NCI-H69 (cell line): ENCODE results near the gene LYRM9.
"Not testable (repeated sequence)": the region's sequence is repeated elsewhere in the genome, so short reads cannot be mapped to it uniquely, and the experiment has no call there.

ENCODE experiments used
- DNase-seq: peaks from one replicate; lab custom pipeline; 2025; lab: John Stamatoyannopoulos, UW

Gene LYRM9

DNA sequence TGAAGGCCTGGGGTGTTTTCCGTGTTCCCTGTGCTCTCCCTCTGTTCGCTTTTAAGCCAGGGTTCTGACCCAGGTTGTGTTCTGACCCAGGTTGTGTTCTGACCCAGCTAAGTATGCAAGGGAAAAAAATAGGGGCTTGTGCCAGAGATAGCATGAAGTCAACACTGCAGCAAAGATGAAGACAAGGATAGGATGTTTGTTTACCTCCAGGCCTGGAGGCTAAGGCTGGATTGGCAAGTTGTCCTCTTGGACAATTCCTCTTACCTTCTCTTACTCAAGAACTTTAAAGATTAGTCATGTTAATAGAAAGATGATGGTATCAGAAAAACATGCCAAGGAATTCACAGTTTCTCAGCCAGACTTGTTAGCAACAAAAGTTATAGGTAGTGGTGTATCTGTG, 19.4 kb downstream of the LYRM9 start:
- DNase-seq = no peak

DNA sequence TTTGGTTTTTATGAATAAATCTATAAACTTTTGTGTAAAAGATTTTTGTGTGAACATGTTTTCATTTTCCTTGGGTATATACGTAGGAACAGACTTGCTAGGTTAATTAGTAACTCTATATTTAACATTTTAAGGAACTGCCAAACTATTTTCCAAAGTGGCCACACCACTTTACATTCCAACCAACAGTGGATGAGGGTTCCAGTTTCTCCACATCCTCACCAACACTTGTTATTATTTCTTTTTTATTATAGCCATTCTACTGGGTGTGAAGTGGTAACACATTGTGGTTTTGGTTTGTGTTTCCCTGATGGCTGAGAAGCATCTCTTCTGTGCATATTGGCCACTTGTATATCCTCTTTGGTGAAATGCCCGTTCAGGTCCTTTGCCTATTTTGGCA, 20.0 kb downstream of the LYRM9 start:
- DNase-seq = no peak

DNA sequence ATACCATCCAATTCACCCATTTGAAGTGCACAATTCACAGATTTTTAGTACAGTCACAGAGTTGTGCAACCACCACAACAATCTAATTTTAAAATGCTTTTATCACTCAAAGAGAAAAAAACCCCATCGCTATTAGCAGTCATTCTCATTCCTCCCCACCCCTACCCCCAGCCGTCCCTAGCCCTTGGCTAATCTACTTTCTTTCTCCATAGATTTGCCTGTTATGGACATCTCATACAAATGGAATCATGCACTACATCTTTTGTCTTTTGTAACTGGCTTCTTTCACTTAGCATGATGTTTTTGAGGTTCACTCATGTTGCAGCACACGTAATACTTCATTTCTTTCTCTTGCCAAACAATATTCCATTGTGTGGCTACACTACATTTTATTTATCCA, 20.4 kb downstream of the LYRM9 start:
- no peak for DNase-seq

DNA sequence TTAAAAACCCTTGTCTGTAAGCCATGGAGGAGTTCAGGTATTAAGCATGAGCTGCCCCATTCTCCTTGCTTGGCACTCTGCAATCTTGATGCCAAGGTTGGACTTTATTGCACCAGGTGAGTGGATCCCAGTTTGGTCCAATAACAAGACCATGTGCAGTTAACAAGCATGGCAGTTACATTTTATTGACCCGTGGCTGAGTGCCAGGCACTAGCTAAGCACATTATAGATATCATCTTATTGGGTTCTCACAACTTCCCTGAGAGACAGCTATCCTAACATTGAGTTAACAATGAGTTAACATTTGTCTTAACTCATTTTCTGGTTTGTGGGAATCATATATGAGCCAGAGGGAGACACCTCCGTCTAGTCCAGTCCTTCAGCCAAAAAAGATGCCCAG, 21.8 kb downstream of the LYRM9 start:
- no peak for DNase-seq

DNA sequence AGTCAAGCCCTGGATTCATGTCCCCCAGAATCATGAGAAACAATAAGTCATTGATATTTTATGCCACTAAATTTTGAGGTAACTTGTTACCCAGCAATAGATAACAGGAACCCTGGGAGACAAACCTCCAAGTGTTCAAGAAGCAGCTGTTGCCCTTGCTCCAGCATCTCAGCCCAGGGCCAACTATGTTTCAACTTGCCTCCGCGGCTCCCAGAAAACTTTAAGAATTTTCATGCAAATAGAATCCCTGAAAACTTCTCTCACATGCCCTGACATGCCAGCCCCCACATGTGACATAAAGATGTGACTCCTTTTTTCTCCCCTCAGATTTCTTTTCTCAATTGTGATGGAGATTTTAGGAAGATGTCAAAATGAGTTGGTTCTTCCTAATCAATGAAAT, 22.8 kb downstream of the LYRM9 start:
- DNase-seq = no peak

DNA sequence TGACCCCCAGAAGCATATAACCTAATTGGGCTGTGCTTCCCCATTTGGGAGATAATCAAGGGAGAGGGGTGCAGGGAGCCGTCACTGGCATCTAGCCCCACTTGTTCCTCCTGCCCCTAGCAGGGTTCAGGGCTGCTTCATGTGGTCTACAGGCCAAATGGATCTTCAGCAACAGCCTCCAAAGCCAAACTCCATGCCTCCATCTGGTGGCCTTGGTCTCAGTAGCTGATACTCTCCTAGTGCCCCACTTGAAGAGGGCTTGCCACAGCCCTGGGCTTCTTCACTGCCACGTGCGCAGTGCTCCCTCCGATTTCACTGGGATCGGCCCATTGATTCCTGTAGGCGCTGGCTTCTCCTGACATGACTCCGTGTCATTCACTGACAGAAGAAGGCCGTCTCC, 24.6 kb downstream of the LYRM9 start:
- no peak for DNase-seq

DNA sequence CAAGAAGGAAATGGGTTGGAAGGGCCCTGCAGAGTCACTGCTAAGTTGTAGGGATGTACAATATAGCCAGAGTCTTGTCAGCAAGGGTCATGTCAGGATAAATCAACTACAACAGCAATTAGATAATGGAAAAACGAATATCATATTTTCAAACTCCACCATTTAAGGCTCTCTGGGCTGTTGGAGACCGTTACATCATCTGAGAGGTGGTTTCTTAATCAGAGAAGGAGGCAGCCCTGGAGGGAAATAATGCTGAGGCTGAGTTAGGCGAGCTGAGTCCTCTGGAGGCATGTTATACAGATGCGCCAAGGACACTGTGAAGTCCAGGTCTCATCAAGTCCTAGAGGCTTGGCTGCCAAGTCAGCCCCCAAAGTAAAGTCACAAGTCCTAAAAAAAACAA, 30.3 kb downstream of the LYRM9 start:
- DNase-seq = no peak

DNA sequence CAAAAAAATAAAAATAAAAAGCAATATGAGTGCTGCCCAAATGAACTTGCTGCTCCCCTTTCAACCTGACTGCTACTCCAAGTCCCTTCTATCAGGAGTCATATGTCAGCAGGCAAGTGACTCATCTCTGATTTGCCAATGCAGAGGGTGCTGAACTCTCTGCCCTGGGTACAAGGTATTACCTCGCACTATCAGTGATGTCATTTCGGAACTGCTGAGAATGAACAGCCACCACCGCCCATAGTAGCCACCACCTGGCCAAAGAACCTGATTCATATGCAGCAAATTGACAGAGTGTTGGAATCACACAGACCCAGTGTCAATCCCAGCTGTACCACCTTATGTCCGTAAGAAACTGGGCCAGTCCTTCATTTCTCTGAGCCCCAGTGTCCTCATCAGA, 31.2 kb downstream of the LYRM9 start:
- DNase-seq = no peak

DNA sequence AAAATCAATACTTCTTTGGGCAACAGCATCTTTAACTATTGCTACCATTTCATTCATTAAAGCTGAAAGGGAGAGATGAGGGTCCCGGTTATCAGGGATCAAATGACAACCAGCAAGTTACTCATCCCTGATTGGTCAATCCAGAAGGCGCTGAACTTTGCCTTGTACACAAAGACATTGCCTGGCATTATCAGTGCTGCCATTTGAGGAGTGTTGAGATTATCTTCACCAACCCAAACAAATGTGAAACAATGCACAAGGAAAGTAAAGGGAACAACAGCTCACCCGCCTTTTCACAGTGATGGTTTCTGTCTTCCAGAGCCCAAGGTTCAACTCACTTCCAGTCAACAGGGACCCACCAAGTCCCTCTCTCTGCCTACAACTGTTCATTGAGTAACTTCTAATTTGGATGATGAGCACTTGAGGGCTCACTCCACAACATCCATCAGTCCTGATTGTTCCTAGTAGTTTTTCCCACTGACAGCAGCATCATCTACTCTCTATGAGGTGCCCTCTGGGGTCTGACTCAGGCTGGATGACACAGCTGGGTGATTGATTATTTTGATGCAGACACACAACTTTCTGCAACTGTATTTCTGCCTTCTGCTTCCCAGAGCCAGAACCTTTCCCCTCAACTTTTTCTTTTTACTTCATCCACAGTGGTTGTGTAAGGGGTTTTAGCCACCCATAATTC, 32.0 kb downstream of the LYRM9 start:
- DNase-seq = no peak

DNA sequence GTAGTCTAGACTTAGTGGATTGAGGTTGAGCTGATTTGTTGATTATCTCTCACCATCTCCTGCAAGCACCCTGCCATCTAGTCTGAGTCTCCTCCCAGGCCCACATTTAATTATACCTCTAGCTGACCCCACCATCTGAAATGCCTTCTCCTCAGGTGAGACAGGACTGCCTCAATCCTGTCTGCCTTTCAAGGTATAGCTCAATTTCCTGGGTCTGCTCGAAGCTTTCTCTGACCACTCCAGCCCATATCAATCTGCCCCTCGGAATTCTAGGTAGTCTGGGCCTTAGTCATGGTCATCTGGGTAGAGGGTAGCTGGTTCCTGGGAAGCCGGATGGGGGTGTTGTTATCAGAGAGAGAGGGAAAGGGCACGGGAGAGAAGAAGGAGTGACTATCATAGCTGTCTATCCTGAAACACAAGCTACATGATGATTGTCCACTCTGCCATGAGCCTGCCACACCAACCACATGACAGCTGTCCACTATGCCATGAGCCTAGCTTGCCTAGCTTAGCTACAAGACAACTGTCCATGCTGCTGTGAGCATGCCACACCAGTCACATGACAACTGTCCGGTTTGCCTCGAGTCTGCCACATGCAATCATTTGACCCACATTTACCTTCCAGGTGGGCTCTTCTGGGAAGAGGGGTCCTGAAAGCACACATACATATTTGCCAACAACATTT, 34.4 kb downstream of the LYRM9 start:
- DNase-seq = no peak

DNA sequence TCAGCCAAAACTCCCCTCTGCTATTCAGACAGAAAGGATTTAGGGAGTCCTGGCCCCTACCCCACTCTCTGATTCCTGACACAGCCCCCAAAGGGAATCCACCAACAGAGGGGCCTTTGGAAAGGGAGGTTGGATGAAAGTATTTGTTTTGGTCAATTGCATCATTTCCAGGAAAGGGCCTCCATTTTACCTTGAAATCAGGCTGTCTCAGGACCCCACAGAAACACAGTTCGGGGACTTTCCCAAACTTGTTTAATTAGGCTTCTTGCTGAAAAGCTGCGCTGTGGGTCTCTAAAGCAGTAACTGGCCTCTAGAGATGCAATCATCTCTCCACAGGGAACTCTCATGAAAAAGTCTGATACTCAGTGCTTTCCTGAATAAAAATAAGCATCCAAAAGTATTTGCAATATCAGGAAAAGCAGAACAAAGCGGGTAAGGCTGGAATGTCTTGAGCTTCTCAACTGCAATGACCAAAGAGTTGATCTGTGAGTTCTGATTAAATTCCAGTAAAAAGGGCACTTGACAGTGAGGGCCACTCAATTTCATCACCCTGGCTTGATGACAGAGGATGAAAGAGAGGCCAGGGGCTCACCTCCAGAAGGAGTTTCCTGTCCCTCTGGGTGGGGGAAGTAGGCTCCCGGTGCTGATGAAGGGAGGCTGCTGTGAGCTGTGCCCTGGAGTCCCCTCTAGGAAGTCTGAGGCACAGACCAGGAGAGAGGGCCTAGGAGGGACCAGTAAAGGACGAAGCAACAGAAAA, 36.3 kb downstream of the LYRM9 start:
- no peak for DNase-seq

DNA sequence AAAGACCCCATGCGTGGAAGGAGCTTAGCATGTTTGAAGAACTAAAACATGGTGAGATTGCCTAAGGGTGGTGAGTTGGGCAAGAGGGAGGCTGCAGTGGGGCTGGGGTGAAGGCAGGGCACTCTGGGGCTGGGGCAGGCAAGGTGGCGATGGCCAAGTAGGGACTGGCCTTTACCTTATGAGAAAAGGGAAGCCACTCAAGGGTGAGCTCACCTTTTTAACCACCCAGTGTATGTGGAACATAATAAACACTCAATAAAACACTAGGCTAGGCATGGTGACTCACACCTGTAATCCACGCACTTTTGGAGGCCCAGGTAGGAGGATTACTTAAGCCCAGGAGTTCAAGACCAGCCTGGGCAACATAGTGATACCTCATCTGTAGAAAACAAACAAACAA, 37.7 kb downstream of the LYRM9 start:
- DNase-seq = no peak

DNA sequence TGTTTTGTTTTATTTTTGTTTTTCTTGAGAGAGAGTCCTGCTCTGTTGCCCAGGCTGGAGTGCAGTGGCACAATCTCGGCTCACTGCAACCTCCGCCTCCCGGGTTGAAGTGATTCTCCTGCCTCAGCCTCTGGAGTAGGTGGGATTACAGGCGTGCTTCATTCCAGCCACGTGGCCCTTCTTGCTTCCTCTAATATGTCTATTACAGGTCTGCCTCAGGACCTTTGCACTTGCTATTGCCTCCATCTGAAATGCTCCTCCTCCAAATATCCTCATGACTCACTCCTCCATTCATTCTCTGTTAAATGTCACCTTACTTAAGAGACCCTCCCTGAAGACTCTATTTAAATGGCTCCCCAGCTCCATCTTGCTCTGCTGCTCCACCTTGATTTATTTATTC, 39.0 kb downstream of the LYRM9 start:
- DNase-seq = no peak

DNA sequence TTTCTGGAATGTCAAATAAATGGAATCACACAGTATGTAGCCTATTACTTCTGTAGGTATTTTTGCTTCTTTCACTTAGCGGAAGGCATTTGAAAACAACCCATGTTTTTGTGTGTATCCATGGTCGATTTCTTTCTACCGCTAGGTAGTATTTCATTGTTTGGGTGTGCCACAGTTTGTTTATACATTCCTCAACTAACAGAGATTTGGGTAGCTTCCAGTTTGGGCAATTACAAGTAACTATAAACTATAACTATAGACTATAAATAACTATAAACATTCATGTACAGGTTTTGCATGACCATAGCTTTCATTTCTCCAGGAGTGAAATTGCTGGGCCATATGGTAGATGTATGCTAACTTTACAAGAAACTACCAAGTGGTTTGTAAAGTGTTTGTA, 40.1 kb downstream of the LYRM9 start:
- no peak for DNase-seq

DNA sequence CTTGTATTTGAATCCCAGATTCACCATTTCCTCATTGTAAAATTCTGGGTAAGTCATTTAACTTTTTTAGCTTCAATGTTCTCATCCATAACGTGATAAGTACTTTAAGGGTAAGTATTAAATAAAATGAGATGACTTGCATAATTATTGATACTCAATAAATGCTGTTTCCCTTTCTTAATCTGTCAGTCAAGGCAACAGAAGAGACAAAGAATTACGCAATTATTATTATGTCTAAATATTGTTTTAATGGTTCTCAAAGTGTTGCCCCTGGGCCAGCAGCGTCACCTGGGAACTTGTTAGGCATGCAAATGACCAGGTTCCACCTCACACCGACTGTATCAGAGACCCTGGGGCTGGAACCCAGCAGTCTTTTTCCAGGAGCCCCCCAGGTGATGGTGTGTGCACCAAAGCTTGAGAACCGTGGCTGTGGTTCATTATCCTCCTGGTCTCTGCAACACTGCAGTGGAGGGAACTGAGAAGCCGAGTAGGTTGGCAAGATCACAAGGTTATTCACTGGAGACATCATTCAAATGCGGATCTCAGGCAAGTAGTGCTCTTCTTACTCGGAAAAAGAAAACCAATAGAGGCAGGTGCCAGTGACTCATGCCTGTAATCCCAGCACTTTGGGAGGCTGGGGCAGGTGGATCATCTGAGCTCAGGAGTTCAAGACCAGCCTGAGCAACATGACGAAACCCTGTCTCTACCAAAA, 43.5 kb downstream of the LYRM9 start:
- DNase-seq = no peak

DNA sequence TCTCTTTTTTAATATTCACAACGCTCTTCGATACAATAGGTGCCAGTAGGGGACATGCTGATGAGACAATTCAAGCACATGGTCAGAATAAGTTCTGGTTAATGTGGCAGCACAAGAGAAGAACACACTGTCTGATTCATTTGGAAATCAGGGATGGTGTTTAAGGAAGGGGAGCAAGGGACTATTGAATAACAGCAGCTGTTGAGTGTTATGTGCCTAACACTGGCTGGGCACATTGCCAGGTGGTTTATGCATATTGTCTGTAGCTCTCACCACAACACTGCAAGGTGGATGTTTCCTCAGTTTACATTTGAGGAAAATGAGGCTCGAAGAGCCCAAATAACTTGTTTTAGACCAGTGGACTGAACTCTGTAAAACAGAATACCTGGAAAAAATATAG, 44.2 kb downstream of the LYRM9 start:
- peak; percentile 67 for DNase-seq

DNA sequence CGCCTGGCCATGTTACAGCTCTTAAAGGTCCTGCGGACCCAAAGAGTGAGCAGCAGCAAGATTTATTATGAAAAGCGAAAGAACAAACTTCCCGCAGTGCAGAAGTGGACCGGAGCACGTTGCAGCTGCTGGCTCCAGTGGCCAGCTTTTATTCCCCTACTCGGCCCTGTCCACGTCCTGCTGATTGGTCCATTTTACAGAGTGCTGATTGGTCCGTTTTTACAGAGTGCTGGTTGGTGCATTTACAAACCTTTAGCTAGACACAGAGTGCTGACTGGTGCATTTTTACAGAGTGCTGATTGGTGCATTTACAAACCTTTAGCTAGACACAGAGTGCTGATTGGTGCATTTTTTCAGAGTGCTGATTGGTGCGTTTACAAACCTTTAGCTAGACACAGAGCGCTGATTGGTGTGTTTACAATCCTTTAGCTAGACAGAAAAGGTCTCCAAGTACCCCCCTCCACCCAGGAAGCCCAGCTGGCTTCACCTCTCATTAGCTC, 46.3 kb downstream of the LYRM9 start:
- DNase-seq = not testable (repeated sequence)

DNA sequence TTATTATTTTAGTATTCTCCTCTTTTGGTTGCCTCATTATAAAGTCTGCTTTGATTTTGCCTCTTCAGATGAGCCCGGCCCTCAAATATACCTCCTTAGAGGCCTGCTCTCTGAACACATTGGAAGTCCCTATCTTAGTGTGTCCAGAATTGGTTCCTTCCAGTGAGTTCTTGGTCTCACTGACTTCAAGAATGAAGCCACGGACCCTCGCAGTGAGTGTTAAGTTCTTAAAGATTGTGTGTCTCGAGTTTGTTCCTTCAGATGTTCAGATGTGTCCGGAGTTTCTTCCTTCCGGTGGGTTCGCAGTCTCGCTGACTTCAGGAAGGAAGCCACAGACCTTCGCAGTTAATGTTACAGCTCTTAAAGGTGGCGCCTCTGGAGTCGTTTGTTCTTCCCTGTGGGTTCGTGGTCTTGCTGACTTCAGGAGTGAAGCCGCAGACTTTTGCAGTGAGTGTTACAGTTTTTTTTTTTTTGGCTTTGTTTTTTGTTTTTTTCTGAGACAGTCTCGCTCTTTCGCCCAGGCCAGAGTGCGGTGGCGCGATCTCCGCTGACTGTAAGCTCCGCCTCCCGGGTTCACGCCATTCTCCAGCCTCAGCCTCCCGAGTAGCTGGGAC, 47.0 kb downstream of the LYRM9 start:
- no peak for DNase-seq

DNA sequence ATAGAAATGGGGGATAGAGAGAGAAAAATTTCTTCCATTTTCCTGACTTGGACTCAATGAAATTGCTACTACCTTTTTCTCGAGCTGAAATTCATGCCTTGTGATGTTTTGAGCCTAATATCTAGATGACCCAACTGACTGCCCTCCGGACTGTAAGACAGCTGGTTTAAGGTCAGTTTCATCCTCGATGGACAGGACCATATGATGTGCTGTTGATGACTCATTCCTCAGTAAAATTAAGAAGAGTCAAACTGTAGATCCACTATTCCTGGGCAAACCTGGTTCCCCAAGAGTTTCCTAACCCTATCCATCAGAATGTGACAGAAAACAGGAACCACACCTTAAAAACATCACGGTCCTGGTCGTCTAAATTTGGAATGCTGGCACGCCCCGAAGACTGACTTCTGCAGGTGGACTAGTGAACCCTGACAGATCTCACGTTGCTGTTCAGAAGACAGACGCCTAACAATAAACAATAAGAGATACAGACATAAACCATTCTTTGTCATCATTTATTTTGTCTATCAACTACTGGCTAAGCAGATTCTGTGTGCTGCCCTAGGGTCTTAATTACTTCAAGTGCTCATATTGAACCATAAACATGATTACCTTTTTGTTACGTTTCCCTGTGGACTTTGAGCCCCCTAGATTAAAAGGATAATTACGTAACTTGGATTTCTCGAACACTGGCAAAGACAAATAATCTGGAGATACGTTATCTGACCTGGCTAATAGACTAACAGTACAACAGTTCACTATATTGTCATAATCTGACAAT, 47.7 kb downstream of the LYRM9 start:
- DNase-seq = no peak

DNA sequence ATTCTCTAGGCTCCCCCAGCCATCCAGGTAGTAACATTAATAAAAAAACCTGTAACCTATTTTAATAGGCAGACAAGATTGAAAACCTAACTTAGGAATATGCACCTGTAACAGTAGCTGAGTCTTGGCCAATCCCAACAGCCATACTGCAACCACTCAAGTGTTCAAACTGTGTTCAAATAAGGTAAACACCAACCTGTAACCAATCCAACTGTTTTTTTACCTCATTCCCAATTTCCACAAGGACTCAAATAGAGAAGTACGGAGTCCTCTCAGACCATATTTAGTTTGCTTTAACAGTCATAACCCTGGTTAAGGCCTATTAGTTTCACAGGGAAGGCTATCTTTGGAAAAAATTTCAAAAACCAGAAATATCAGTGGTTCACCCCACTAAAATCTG, 52.5 kb downstream of the LYRM9 start:
- DNase-seq = no peak

DNA sequence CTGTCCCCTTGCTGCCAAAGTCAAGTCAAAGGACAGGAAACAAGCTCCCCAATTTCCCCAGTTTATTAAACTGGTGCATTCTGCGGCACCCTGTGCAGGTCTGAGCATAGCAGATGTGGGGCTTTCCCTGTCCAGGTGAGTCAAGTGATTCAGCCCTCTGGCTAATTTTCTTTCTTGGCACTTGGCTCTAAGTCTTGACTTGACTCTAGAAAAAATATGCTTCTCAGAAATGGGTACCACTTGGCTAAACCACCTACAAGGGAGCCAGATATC, 52.8 kb downstream of the LYRM9 start:
- DNase-seq = not testable (repeated sequence)
